GM12878 (cell line): Measurements from ENCODE around the gene MFSD6.

Experiments
- ATF3 ChIP-seq: IDR thresholded peaks from 2 replicates; pipeline ENCODE4 v1.6.1; 2011; ENCODE audit warnings: low read depth, mild to moderate bottlenecking, low read length, moderate library complexity, borderline replicate concordance; ENCODE audit errors: extremely low read depth
- EP300 ChIP-seq, 2 experiments: fragments of 150-350 bp in 1 of 2; IDR thresholded peaks; 2 replicates each; pipeline ENCODE4 v1.6.1; 2011 to 2012; ENCODE audit warnings: low read depth in 2 of 2, low read length in 2 of 2, borderline replicate concordance in 1 of 2, improper control_type of control experiment in 1 of 2, inconsistent platforms in 1 of 2; ENCODE audit not compliant: control insufficient read depth in 1 of 2
- MAX ChIP-seq: IDR thresholded peaks from 2 replicates; pipeline ENCODE4 v1.6.1; 2012; ENCODE audit warnings: low read depth, low read length, improper control_type of control experiment
- POLR2A ChIP-seq: IDR thresholded peaks from 2 replicates; pipeline ENCODE4 v1.6.1; 2011; ENCODE audit warnings: low read depth, mild to moderate bottlenecking, low read length
- SIN3A ChIP-seq: IDR thresholded peaks from 2 replicates; pipeline ENCODE4 v1.6.1; 2012; ENCODE audit warnings: low read depth, low read length, improper control_type of control experiment
- SREBF2 ChIP-seq: IDR thresholded peaks from 2 replicates; pipeline ENCODE4 v1.6.1; 2012; ENCODE audit warnings: mild to moderate bottlenecking, low read length
- TF ChIP-seq, protein P1 (sequence below), 3 experiments: IDR thresholded peaks in 2 of 3; conservative IDR thresholded peaks in 1 of 3; 2 replicates each; pipeline ENCODE4 v1.5.1; 2011; ENCODE audit warnings: low read depth in 3 of 3, low read length in 3 of 3, mild to moderate bottlenecking in 3 of 3, control low read depth in 2 of 3, moderate library complexity in 2 of 3, inconsistent platforms in 1 of 3, mixed read lengths in 1 of 3; ENCODE audit not compliant: control insufficient read depth in 2 of 3, insufficient read depth in 1 of 3; ENCODE audit errors: extremely low read depth in 1 of 3

GRCh38 chr2:190466819-190467446 lies 58.8 kb downstream of the MFSD6 start:
- no peak for TF ChIP-seq EP300 (IDR thresholded peaks at IDR 0.05; ENCODE audit: borderline replicate concordance in 1 of 2, control insufficient read depth in 1 of 2, low read depth in 2 of 2, low read length in 2 of 2)
- TF ChIP-seq SREBF2: no peak
- no peak for TF ChIP-seq SIN3A
- no peak for TF ChIP-seq POLR2A
- TF ChIP-seq, protein P1, sequence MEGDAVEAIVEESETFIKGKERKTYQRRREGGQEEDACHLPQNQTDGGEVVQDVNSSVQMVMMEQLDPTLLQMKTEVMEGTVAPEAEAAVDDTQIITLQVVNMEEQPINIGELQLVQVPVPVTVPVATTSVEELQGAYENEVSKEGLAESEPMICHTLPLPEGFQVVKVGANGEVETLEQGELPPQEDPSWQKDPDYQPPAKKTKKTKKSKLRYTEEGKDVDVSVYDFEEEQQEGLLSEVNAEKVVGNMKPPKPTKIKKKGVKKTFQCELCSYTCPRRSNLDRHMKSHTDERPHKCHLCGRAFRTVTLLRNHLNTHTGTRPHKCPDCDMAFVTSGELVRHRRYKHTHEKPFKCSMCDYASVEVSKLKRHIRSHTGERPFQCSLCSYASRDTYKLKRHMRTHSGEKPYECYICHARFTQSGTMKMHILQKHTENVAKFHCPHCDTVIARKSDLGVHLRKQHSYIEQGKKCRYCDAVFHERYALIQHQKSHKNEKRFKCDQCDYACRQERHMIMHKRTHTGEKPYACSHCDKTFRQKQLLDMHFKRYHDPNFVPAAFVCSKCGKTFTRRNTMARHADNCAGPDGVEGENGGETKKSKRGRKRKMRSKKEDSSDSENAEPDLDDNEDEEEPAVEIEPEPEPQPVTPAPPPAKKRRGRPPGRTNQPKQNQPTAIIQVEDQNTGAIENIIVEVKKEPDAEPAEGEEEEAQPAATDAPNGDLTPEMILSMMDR (IDR thresholded peaks at IDR 0.05 in 2 of 3, conservative IDR thresholded peaks at IDR 0.05 in 1 of 3; ENCODE audit: control insufficient read depth in 2 of 3, extremely low read depth in 1 of 3, insufficient read depth in 1 of 3, low read depth in 3 of 3, low read length in 3 of 3): no peak
- TF ChIP-seq ATF3: no peak
- TF ChIP-seq MAX: no peak
